SKM-1 treated with dmso at 0.1 percent for 144 hours (cell line): ENCODE measurements around the gene ABR.
"Not testable (repeated sequence)": the region's sequence is repeated elsewhere in the genome, so short reads cannot be mapped to it uniquely, and the experiment has no call there.

Source experiments
- DNase-seq: peaks from one replicate; lab custom pipeline; 2025; ENCODE audit not compliant: unreplicated experiment; lab: John Stamatoyannopoulos, UW

Gene ABR

GRCh38 chr17:1073963-1074625, 105.7 kb downstream of the ABR start:
- not testable (repeated sequence) for DNase-seq

GRCh38 chr17:1073241-1073962, 106.4 kb downstream of the ABR start:
- DNase-seq = no peak

- no peak for DNase-seq
Observed at GRCh38 chr17:1072551-1072961, 107.2 kb downstream of the ABR start.

GRCh38 chr17:1071103-1071825, 108.5 kb downstream of the ABR start:
- no peak for DNase-seq

- no peak for DNase-seq
Observed at GRCh38 chr17:1070411-1070810, 109.4 kb downstream of the ABR start.

GRCh38 chr17:1069847-1070246, 109.9 kb downstream of the ABR start:
- DNase-seq = no peak

GRCh38 chr17:1068356-1068755, 111.4 kb downstream of the ABR start:
- no peak for DNase-seq

- no peak for DNase-seq
Observed at GRCh38 chr17:1067282-1067956, 112.4 kb downstream of the ABR start.

GRCh38 chr17:1065416-1065815, 114.4 kb downstream of the ABR start:
- DNase-seq = not testable (repeated sequence)

GRCh38 chr17:1060991-1061390, 118.8 kb downstream of the ABR start:
- DNase-seq = no peak

- DNase-seq = no peak
Observed at GRCh38 chr17:1059131-1059795, 120.5 kb downstream of the ABR start.

- DNase-seq = no peak
Observed at GRCh38 chr17:1058423-1059130, 121.2 kb downstream of the ABR start.

GRCh38 chr17:1056761-1057160, 123.0 kb downstream of the ABR start:
- no peak for DNase-seq

- DNase-seq = no peak
Observed at GRCh38 chr17:1055751-1056645, 123.8 kb downstream of the ABR start.

GRCh38 chr17:1055231-1055630, 124.5 kb downstream of the ABR start:
- DNase-seq = no peak

- no peak for DNase-seq
Observed at GRCh38 chr17:1054656-1055055, 125.1 kb downstream of the ABR start.

GRCh38 chr17:1053661-1054360, 126.0 kb downstream of the ABR start:
- no peak for DNase-seq

GRCh38 chr17:1050996-1051925, 128.5 kb downstream of the ABR start:
- DNase-seq = no peak
